SK-N-SH treated with all-trans-retinoic acid at 6 μM for 48 hours (cell line): Measurements from ENCODE around the gene ARHGEF3.

Experiments used
- ATAC-seq: fragments of 200-7000 bp; cut with Tn5 transposase; 3 replicates; pipeline ENCODE4 v1.9.1; 2020; ENCODE audit warnings: mild to moderate bottlenecking, moderate library complexity
- BACH2 ChIP-seq: fragments of 250-450 bp; sonication (Bioruptor Pico); IDR thresholded peaks from 2 replicates; pipeline ENCODE4 v1.9.0; 2021; ENCODE audit warnings: mild to moderate bottlenecking, borderline replicate concordance
- CSDC2 ChIP-seq: fragments of 250-450 bp; sonication (Bioruptor Pico); IDR thresholded peaks from 2 replicates; pipeline ENCODE4 v1.5.0; 2020; ENCODE audit warnings: mild to moderate bottlenecking, moderate library complexity
- ESRRG ChIP-seq: fragments of 250-450 bp; sonication (Bioruptor Pico); IDR thresholded peaks from 2 replicates; pipeline ENCODE4 v1.6.1; 2021; ENCODE audit warnings: mild to moderate bottlenecking
- GLIS3 ChIP-seq: fragments of 250-450 bp; sonication (Bioruptor Pico); IDR thresholded peaks from 2 replicates; pipeline ENCODE4 v1.5.0; 2020; ENCODE audit warnings: mild to moderate bottlenecking, moderate library complexity
- ISL1 ChIP-seq: fragments of 250-450 bp; sonication (Bioruptor Pico); IDR thresholded peaks from 2 replicates; pipeline ENCODE4 v2.1.2; 2022; ENCODE audit warnings: mild to moderate bottlenecking, moderate library complexity
- OSR1 ChIP-seq: fragments of 250-450 bp; sonication (Bioruptor Pico); IDR thresholded peaks from 2 replicates; pipeline ENCODE4 v1.8.0; 2022; ENCODE audit warnings: moderate library complexity, mild to moderate bottlenecking, inconsistent platforms
- PPARA ChIP-seq: fragments of 250-450 bp; sonication (Bioruptor Pico); IDR thresholded peaks from 2 replicates; pipeline ENCODE4 v1.5.0; 2020; ENCODE audit warnings: mild to moderate bottlenecking, borderline replicate concordance
- RARB ChIP-seq: fragments of 250-450 bp; sonication (Bioruptor Pico); IDR thresholded peaks from 2 replicates; pipeline ENCODE4 v1.8.0; 2021; ENCODE audit warnings: mild to moderate bottlenecking, moderate library complexity
- SNAI2 ChIP-seq: fragments of 250-450 bp; sonication (Bioruptor Pico); IDR thresholded peaks from 2 replicates; pipeline ENCODE4 v1.5.0; 2020; ENCODE audit warnings: mild to moderate bottlenecking, moderate library complexity
- TCF4 ChIP-seq: fragments of 250-450 bp; sonication (Bioruptor Pico); IDR thresholded peaks from 2 replicates; pipeline ENCODE4 v1.8.0; 2021; ENCODE audit warnings: mild to moderate bottlenecking, moderate library complexity, borderline replicate concordance
- TOX ChIP-seq: fragments of 250-450 bp; sonication (Bioruptor Pico); IDR thresholded peaks from 2 replicates; pipeline ENCODE4 v1.8.0; 2021; ENCODE audit warnings: mild to moderate bottlenecking, moderate library complexity, borderline replicate concordance
- ZC3H10 ChIP-seq: fragments of 250-450 bp; sonication (Bioruptor Pico); IDR thresholded peaks from 2 replicates; pipeline ENCODE4 v1.5.1; 2021; ENCODE audit warnings: mild to moderate bottlenecking, moderate library complexity
- ZFP3 ChIP-seq: fragments of 250-450 bp; sonication (Bioruptor Pico); IDR thresholded peaks from 2 replicates; pipeline ENCODE4 v1.5.0; 2020; ENCODE audit warnings: mild to moderate bottlenecking, moderate library complexity
- ZFP30 ChIP-seq: fragments of 450-650 bp; formaldehyde crosslinking; IDR thresholded peaks from 2 replicates; pipeline ENCODE4 v1.5.0; 2022; ENCODE audit warnings: mild to moderate bottlenecking, moderate library complexity
- ZNF70 ChIP-seq: fragments of 450-650 bp; formaldehyde crosslinking; IDR thresholded peaks from 2 replicates; pipeline ENCODE4 v1.5.0; 2020; ENCODE audit warnings: mild to moderate bottlenecking, moderate library complexity
- ZNF8 ChIP-seq: fragments of 450-650 bp; formaldehyde crosslinking; IDR thresholded peaks from 2 replicates; pipeline ENCODE4 v1.5.0; 2020; ENCODE audit warnings: mild to moderate bottlenecking, moderate library complexity
- TF ChIP-seq, protein P1 (sequence below): fragments of 250-450 bp; sonication (Bioruptor Pico); IDR thresholded peaks from 2 replicates; pipeline ENCODE4 v1.5.0; 2020; ENCODE audit warnings: mild to moderate bottlenecking, moderate library complexity
- TF ChIP-seq, protein P2 (sequence below): fragments of 250-450 bp; sonication (Bioruptor Pico); IDR thresholded peaks from 2 replicates; pipeline ENCODE4 v1.5.1; 2021; ENCODE audit warnings: mild to moderate bottlenecking, moderate library complexity
- TF ChIP-seq, protein P3 (sequence below): fragments of 250-450 bp; sonication (Bioruptor Pico); IDR thresholded peaks from 2 replicates; pipeline ENCODE4 v1.8.0; 2021; ENCODE audit warnings: low read depth, mild to moderate bottlenecking, moderate library complexity, borderline replicate concordance
- TF ChIP-seq, protein P4 (sequence below): fragments of 250-450 bp; sonication (Bioruptor Pico); IDR thresholded peaks from 2 replicates; pipeline ENCODE4 v1.8.0; 2020; ENCODE audit warnings: mild to moderate bottlenecking, moderate library complexity, borderline replicate concordance

The ARHGEF3 gene

DNA sequence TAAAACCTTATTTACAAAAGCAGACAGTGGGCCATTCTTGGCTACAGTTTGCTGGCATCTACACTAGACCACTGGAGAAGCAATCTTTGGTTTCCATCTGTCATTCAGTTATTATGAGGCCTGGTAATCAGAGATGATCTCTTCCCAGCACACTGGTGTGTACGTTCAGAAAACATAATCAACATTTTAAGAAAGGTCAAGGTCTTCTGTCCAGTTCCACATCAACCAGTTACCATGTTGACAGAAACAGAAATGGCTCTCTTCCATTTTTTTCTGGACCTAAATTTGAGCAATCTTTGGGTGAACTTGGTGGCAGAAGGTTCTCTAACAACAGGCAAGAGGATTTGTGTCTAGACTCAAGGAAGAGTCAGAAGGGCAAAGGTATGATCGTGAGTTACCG, 29.8 kb upstream of the ARHGEF3 start:
- no peak for ATAC-seq

DNA sequence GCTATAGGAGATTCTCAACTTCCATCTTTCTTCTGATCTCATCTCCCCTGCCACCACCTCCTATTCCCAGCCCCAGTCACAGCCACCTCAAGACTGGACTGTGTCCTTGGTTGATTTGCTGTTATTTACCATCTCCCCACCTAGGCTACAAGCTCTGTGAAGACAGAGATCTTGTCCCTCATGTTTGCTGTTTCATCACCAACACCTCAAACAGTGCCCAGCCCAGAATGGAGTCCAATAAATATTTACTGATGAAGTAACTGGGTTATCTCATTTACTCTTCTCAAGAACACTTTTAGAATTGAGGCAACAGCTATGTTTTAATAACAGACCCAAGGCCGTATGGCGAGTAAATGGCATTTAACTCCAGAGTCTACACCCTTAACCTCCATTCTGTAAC, 29.1 kb upstream of the ARHGEF3 start:
- ATAC-seq = no peak
- TF ChIP-seq BACH2 (CRISPR knock-in tag) = no peak
- no peak for TF ChIP-seq CSDC2 (CRISPR knock-in tag)
- no peak for TF ChIP-seq ESRRG (CRISPR knock-in tag)
- TF ChIP-seq PPARA (CRISPR knock-in tag) = no peak
- TF ChIP-seq ISL1 = no peak
- TF ChIP-seq, protein P1, sequence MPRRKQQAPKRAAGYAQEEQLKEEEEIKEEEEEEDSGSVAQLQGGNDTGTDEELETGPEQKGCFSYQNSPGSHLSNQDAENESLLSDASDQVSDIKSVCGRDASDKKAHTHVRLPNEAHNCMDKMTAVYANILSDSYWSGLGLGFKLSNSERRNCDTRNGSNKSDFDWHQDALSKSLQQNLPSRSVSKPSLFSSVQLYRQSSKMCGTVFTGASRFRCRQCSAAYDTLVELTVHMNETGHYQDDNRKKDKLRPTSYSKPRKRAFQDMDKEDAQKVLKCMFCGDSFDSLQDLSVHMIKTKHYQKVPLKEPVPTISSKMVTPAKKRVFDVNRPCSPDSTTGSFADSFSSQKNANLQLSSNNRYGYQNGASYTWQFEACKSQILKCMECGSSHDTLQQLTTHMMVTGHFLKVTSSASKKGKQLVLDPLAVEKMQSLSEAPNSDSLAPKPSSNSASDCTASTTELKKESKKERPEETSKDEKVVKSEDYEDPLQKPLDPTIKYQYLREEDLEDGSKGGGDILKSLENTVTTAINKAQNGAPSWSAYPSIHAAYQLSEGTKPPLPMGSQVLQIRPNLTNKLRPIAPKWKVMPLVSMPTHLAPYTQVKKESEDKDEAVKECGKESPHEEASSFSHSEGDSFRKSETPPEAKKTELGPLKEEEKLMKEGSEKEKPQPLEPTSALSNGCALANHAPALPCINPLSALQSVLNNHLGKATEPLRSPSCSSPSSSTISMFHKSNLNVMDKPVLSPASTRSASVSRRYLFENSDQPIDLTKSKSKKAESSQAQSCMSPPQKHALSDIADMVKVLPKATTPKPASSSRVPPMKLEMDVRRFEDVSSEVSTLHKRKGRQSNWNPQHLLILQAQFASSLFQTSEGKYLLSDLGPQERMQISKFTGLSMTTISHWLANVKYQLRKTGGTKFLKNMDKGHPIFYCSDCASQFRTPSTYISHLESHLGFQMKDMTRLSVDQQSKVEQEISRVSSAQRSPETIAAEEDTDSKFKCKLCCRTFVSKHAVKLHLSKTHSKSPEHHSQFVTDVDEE (CRISPR knock-in tag) = no peak
- TF ChIP-seq TCF4 (CRISPR knock-in tag) = no peak
- TF ChIP-seq GLIS3 (CRISPR knock-in tag) = no peak
- no peak for TF ChIP-seq TOX (CRISPR knock-in tag)
- no peak for TF ChIP-seq ZNF70
- no peak for TF ChIP-seq RARB
- TF ChIP-seq, protein P2, sequence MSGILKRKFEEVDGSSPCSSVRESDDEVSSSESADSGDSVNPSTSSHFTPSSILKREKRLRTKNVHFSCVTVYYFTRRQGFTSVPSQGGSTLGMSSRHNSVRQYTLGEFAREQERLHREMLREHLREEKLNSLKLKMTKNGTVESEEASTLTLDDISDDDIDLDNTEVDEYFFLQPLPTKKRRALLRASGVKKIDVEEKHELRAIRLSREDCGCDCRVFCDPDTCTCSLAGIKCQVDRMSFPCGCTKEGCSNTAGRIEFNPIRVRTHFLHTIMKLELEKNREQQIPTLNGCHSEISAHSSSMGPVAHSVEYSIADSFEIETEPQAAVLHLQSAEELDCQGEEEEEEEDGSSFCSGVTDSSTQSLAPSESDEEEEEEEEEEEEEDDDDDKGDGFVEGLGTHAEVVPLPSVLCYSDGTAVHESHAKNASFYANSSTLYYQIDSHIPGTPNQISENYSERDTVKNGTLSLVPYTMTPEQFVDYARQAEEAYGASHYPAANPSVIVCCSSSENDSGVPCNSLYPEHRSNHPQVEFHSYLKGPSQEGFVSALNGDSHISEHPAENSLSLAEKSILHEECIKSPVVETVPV = no peak
- TF ChIP-seq, protein P3, sequence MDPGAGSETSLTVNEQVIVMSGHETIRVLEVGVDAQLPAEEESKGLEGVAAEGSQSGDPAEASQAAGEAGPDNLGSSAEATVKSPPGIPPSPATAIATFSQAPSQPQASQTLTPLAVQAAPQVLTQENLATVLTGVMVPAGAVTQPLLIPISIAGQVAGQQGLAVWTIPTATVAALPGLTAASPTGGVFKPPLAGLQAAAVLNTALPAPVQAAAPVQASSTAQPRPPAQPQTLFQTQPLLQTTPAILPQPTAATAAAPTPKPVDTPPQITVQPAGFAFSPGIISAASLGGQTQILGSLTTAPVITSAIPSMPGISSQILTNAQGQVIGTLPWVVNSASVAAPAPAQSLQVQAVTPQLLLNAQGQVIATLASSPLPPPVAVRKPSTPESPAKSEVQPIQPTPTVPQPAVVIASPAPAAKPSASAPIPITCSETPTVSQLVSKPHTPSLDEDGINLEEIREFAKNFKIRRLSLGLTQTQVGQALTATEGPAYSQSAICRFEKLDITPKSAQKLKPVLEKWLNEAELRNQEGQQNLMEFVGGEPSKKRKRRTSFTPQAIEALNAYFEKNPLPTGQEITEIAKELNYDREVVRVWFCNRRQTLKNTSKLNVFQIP = no peak

More for the DNA sequence above, 29.8 kb upstream of the ARHGEF3 start:
- TF ChIP-seq, protein P2 = no peak
- TF ChIP-seq TOX (CRISPR knock-in tag) (no peak), ZC3H10 (CRISPR knock-in tag) (no peak), SNAI2 (CRISPR knock-in tag) (no peak), RARB (no peak), BACH2 (CRISPR knock-in tag) (no peak)

DNA sequence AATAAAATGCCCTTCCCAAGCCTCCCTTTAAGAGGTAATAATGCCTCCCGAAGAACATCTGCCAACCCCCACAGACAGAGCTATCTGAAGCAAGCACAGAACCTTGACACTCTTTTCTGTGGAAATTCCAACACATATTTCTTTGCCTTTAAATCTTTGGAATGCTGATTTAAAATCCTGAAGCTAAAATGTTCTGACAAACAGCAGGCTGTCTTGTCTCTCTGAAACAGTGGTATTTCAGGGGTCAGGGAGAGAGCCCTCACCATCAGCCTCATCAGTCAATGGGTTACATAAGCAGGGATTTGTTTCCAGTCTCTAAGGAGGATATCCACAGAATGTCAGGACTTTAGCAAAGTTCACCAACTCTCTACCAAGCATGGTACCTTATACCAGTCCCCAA, 27.8 kb upstream of the ARHGEF3 start:
- no peak; the same call in 1 of the 3 replicates for ATAC-seq
- TF ChIP-seq TCF4 (CRISPR knock-in tag) = no peak

DNA sequence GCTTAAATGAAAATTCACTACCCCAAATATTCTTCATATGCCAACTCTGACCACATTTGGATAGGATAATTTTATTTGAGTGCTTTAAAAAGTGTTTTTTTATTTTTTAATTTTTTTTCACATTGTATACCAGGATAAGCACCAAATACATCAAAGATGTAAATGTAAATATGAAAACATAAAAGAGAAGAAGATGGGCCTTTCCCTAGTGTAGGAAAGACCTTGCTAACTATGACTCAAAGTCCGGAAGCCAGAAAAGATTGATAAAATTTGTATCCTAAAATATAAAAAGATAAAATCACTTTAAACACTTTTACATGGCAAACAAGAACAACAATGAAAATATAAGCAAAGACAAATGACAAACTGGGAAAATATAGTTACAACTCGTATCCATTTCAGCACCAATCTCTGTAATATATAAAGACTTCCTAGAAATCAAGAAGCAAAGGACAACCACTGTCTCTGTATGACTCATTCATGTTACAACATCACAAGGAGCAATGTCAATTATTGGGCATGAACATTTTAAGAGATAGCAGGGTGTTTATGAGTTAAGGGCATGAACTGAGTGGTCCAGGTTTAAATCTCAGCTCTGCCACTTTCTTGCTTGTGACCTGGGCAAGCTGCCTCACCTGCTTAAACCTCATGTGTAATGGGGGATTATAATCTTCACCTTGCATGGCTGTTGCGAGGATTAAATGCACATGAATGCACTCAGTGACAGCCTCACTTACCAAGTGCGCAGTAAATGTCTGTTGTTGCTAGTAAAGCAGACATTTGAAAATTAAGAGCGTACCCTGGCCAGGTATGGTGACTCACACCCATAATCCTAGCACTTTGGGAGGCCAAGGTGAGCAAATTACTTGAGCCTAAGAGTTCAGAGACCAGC, 25.3 kb upstream of the ARHGEF3 start:
- no peak for ATAC-seq
- TF ChIP-seq ZFP3 (CRISPR knock-in tag) = no peak
- TF ChIP-seq OSR1 = no peak
- TF ChIP-seq, protein P2 = no peak
- no peak for TF ChIP-seq ZNF8
- TF ChIP-seq CSDC2 (CRISPR knock-in tag) = no peak
- TF ChIP-seq GLIS3 (CRISPR knock-in tag) = no peak
- TF ChIP-seq TOX (CRISPR knock-in tag) = no peak
- no peak for TF ChIP-seq ZC3H10 (CRISPR knock-in tag)
- TF ChIP-seq, protein P4, sequence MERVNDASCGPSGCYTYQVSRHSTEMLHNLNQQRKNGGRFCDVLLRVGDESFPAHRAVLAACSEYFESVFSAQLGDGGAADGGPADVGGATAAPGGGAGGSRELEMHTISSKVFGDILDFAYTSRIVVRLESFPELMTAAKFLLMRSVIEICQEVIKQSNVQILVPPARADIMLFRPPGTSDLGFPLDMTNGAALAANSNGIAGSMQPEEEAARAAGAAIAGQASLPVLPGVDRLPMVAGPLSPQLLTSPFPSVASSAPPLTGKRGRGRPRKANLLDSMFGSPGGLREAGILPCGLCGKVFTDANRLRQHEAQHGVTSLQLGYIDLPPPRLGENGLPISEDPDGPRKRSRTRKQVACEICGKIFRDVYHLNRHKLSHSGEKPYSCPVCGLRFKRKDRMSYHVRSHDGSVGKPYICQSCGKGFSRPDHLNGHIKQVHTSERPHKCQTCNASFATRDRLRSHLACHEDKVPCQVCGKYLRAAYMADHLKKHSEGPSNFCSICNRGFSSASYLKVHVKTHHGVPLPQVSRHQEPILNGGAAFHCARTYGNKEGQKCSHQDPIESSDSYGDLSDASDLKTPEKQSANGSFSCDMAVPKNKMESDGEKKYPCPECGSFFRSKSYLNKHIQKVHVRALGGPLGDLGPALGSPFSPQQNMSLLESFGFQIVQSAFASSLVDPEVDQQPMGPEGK (CRISPR knock-in tag) = no peak
- TF ChIP-seq SNAI2 (CRISPR knock-in tag) = no peak
- TF ChIP-seq ISL1 = no peak
- TF ChIP-seq ZFP30 (CRISPR knock-in tag) = no peak
- TF ChIP-seq TCF4 (CRISPR knock-in tag) = no peak
- TF ChIP-seq RARB = no peak
- TF ChIP-seq, protein P1 (CRISPR knock-in tag) = no peak
- no peak for TF ChIP-seq BACH2 (CRISPR knock-in tag)
